ENCODE data around the gene IKZF3. TPM values are rescaled to one million over a fixed set of nuclear protein-coding genes. Genes with fewer than 3 reads are reported as not detected.

The IKZF3 gene
- not detected in 2 replicates for total RNA-seq

GRCh38 chr17:39863918-39864746, at the start of gene IKZF3:
Gene IKZF3 (minus strand): TSS chr17:39864312. CDS start chr17:39864126, 186 bp downstream.

GRCh38 chr17:39867880-39868553, 3.9 kb upstream of the IKZF3 start, which contains the start of gene ZPBP2:
Gene ZPBP2 (plus strand): TSS chr17:39868202. CDS start chr17:39868355, 153 bp downstream.

GRCh38 chr17:39737760-39738567, 126.1 kb downstream of the IKZF3 start, which contains the start of gene GRB7:
Gene GRB7 (plus strand): TSS chr17:39737938. CDS start chr17:39742302, 4,364 bp downstream.

GRCh38 chr17:39730095-39730921, 133.8 kb downstream of the IKZF3 start, which contains the start of gene MIEN1:
Gene MIEN1 (minus strand): TSS chr17:39730532. CDS start chr17:39730495, 37 bp downstream.

Other genes starting within 250 kb of the IKZF3 start
- gene PPP1R1B, start 237.4 kb downstream of the IKZF3 start, total RNA-seq = 0.94 and 28.8 TPM in 2 replicates
- 22.5 and 47.8 TPM in 2 replicates for gene STARD3, start 227.2 kb downstream of the IKZF3 start, total RNA-seq
- 0.12 and 3.8 TPM in 2 replicates for gene TCAP, start 199.0 kb downstream of the IKZF3 start, total RNA-seq
- gene PNMT, start 195.9 kb downstream of the IKZF3 start, total RNA-seq = 0.60 and 0.70 TPM in 2 replicates
- gene PGAP3, start 176.3 kb downstream of the IKZF3 start, total RNA-seq = 10.6 and 16.0 TPM in 2 replicates
- gene ERBB2, start 164.2 kb downstream of the IKZF3 start, total RNA-seq = 38.3 and 47.1 TPM in 2 replicates
- gene MIEN1, start 133.8 kb downstream of the IKZF3 start, total RNA-seq = 41.2 and 69.0 TPM in 2 replicates
- 0.70 TPM in 1 of 2 replicates, not detected in the other for gene GRB7, start 126.4 kb downstream of the IKZF3 start, total RNA-seq
- not detected in 2 replicates for gene ZPBP2, start 3.9 kb upstream of the IKZF3 start, total RNA-seq
- gene GSDMB, start 54.3 kb upstream of the IKZF3 start, total RNA-seq = 3.0 and 4.2 TPM in 2 replicates
- gene ORMDL3, start 63.3 kb upstream of the IKZF3 start, total RNA-seq = 30.6 and 51.8 TPM in 2 replicates
- gene LRRC3C, start 63.4 kb upstream of the IKZF3 start, total RNA-seq = not detected in 2 replicates
- not detected in 2 replicates for gene GSDMA, start 98.7 kb upstream of the IKZF3 start, total RNA-seq
- 84.8 and 84.9 TPM in 2 replicates for gene PSMD3, start 116.5 kb upstream of the IKZF3 start, total RNA-seq
- not detected in 2 replicates for gene CSF3, start 151.1 kb upstream of the IKZF3 start, total RNA-seq
- 48.8 and 51.1 TPM in 2 replicates for gene MED24, start 190.1 kb upstream of the IKZF3 start, total RNA-seq
- gene THRA, start 198.7 kb upstream of the IKZF3 start, total RNA-seq = 28.5 and 30.5 TPM in 2 replicates
- 0.94 and 1.2 TPM in 2 replicates for gene NR1D1, start 236.3 kb upstream of the IKZF3 start, total RNA-seq